ENCODE measurements around the gene DNPEP.

DNPEP gene

GRCh38 chr2:219353129-219353528 lies 34.6 kb downstream of the DNPEP start:
- no peak for DNase-seq

- DNase-seq: peak; percentile 72
These were observed 35.2 kb downstream of the DNPEP start for GRCh38 chr2:219352448-219353023.

GRCh38 chr2:219350710-219351221 lies 36.9 kb downstream of the DNPEP start:
- DNase-seq: peak; percentile 96

GRCh38 chr2:219350215-219350614 lies 37.5 kb downstream of the DNPEP start:
- DNase-seq: no peak

- DNase-seq: peak; percentile 15
These were observed 42.8 kb downstream of the DNPEP start for GRCh38 chr2:219344751-219345430.

GRCh38 chr2:219335373-219335786 lies 52.3 kb downstream of the DNPEP start:
- no peak for DNase-seq

GRCh38 chr2:219334076-219334475 lies 53.6 kb downstream of the DNPEP start:
- DNase-seq: no peak

GRCh38 chr2:219332542-219332941 lies 55.2 kb downstream of the DNPEP start, which contains the start of gene RESP18:
RESP18 (minus strand) TSS chr2:219332744.
- no peak for DNase-seq

- peak; percentile 18 for DNase-seq
These were observed 56.0 kb downstream of the DNPEP start for GRCh38 chr2:219331560-219332213.

- DNase-seq: no peak
These were observed 60.0 kb downstream of the DNPEP start for GRCh38 chr2:219327719-219328118.

GRCh38 chr2:219325657-219326315 lies 61.9 kb downstream of the DNPEP start:
- DNase-seq: no peak

- no peak for DNase-seq
These were observed 62.6 kb downstream of the DNPEP start for GRCh38 chr2:219325136-219325535.

GRCh38 chr2:219323434-219323833 lies 64.3 kb downstream of the DNPEP start:
- no peak for DNase-seq

All from fibroblast of skin of right quadriceps (primary cell).